HG02840 (cell line): ENCODE results near the gene ENTREP1.

Experiments used
- ATAC-seq: cut with Tn5 transposase; IDR thresholded peaks from one replicate; pipeline ENCODE4 v1.9.1; 2021; ENCODE audit warnings: mild to moderate bottlenecking, moderate library complexity, moderate number of reproducible peaks; ENCODE audit not compliant: unreplicated experiment, low FRiP score

ENTREP1 gene

GRCh38 chr9:69319324-69320025 is 5.5 kb upstream of the ENTREP1 start:
- no peak for ATAC-seq

GRCh38 chr9:69322256-69322655 is 2.8 kb upstream of the ENTREP1 start:
- ATAC-seq = no peak

GRCh38 chr9:69323861-69324260 is 1.2 kb upstream of the ENTREP1 start:
- ATAC-seq = no peak

- ATAC-seq = no peak
Observed at GRCh38 chr9:69325409-69326212, 596 bp downstream of the ENTREP1 start.

GRCh38 chr9:69326261-69326660 is 1.2 kb downstream of the ENTREP1 start:
- no peak for ATAC-seq

DNA sequence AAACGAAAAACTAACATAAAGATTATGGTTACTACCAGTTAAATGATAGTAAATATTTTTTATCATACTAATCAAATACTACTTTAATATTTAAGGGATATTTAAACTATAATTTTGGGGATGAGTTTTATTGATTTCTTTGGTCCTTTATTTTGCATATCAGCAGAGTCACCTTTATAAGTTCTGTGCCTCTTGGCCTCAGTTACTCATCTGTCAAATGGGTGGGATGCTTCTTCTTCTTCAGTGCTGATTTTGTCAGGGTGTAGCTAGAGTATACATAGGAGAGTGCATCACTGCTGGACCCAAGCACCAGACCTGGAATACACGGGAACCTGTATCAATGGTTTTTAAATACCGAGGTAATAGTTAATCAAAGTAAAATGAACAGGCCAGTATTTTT is 5.6 kb downstream of the ENTREP1 start:
- no peak for ATAC-seq

- no peak for ATAC-seq
Observed at GRCh38 chr9:69331444-69331843, 6.4 kb downstream of the ENTREP1 start.

DNA sequence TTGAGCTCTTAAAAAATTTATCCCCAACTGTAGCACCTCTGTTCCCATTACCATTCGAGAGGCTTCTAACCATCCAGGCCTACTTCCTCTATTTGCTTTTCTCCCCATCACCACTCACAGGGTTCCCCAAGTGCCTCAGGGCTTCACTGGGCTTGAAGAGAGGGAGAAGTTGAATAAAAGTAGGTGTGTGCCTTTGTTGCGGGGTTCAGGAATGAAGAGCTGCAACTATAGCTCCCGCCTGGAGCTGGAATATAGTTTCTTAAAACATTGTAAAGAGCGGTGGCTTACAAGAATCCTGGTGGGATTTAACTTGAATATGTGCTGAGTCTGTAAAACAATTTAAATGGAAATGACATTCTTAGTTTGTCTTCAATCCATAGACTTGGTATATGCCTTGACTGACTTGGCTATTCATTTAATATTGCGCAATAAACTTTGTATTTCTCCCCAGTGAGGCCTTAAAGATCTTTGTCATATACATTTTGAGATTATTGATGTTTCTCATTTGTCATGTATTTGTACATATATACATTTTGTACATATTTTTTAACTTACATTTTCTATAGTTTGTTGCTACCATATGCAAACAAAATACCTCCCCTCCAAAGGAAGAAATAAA is 7.2 kb downstream of the ENTREP1 start:
- no peak for ATAC-seq

DNA sequence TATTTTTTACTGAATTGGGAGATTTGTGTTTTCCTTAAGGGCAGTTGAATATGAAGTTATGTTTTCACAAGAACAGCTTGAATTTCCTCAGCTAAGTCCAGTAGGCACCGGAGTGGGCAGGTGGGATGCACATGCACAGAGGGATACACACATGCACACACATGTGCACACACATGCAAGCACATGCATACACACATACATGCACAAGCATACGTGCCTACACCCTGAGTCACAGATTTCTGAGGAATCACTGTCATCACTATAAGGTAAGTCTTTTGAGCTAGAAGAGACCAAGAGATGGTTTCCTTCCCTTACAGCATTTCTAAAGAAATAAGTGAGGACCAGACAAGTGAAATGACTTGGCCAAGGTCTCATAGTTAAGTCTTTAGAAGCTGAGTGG is 8.7 kb downstream of the ENTREP1 start:
- ATAC-seq = no peak

DNA sequence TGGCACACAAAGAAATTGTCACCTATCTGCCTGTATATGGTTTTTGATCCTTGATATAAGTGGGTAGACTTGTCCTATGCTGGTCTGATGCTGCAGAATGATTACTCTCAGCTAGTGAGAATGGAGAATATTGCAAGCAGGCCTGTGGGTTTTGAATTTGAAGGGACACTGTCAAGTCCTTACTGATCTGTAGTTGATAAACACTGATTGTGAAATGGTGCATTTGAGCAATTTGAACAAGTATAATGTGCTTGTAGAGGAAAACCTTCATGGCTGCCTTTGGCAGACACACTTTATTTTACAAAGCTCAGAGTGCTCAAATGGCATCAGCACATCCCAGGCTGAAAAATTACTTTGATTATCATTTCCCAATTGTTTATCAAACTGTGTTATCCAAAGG is 9.3 kb downstream of the ENTREP1 start:
- no peak for ATAC-seq

GRCh38 chr9:69339620-69340019 is 14.6 kb downstream of the ENTREP1 start:
- no peak for ATAC-seq

GRCh38 chr9:69340631-69341030 is 15.6 kb downstream of the ENTREP1 start:
- ATAC-seq = no peak

- ATAC-seq = no peak
Observed at GRCh38 chr9:69342769-69343168, 17.8 kb downstream of the ENTREP1 start.

GRCh38 chr9:69344459-69344858 is 19.4 kb downstream of the ENTREP1 start:
- ATAC-seq = no peak

GRCh38 chr9:69346596-69347390 is 21.8 kb downstream of the ENTREP1 start:
- ATAC-seq = no peak

- no peak for ATAC-seq
Observed at GRCh38 chr9:69347607-69348006, 22.6 kb downstream of the ENTREP1 start.

DNA sequence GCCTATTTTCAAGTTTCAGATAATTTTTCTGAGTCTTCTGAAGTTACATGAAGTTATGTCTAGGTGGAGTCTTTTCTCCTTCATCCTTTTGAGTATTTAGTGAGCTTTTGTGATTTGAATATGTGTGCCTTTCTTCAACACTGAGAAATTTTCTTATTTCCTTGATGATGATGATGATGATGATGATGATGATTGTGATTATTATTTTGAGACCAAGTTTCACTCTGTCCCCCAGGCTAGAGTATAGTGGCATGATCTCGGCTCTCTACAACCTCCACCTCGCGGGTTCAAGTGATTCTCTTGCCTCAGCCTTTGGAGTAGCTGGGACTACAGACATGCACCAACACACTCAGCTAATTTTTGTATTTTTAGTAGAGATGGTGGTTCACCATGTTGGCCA is 26.2 kb downstream of the ENTREP1 start:
- no peak for ATAC-seq

GRCh38 chr9:69355232-69355631 is 30.2 kb downstream of the ENTREP1 start:
- no peak for ATAC-seq

GRCh38 chr9:69357030-69357775 is 32.2 kb downstream of the ENTREP1 start:
- ATAC-seq = no peak

DNA sequence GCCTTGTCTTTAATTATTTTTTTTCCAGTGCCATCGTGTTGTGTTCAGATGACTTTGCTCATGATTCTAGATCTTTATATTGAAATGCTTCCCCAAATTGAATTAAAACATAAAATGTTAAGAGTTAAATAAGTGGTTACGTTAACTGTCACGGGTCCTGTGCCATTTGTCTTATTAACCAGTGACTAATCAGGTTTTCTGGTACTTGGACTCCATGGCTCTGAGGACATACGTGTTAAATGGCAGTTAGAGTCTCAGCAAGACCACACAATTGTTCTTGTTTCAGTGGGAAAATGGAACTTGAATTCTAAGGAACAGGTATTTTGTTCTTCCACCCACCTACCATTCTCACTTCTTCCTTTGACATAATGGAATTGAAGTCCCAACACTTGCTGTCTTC is 32.8 kb downstream of the ENTREP1 start:
- ATAC-seq = no peak
